ENCODE data around the gene PPP2R3B.

DNA sequence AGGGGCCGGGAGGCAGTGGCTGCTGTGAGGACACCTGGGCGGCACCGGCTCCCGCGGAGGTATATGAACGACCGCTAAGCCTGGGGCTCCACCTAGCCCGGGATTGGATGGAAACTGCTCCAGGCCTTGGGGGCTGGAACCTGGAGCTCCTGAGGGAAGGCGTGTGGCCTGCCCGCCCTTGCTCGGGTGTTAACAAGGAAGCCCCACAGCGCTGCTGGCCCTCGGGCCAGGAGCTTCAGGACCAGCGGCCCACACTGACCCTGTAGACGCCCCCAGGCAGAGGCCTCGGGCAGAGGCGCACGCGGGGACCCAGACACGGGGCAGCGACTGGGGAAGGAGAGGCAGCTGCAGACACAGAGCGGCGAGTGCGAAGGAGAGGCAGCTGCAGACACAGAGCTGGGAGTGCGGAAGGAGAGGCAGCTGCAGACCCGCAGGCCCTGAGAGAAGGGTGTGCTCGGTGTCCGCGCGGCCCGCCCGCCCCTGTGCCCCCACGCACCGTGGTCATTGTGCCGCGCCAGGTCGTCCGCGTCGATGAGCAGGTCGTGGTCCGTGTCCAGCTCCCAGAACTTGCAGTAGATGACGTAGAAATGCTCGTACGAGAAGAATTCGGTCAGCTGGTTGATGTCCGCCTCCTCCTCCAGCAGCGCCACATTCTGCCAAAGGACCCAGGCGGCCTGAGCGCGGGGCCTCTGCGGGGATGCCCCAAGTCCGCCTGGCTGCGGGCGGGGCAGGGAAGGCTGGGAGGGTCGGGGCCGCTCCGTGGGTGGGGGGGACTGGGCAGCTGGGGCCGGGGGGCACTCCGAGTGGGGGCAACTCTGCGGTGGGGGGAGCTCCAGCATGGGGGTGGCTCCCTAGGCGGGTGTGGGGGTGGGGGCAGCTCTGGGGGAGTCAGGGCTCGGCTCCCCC is 41.4 kb downstream of the PPP2R3B start:
- TF ChIP-seq, protein P1, sequence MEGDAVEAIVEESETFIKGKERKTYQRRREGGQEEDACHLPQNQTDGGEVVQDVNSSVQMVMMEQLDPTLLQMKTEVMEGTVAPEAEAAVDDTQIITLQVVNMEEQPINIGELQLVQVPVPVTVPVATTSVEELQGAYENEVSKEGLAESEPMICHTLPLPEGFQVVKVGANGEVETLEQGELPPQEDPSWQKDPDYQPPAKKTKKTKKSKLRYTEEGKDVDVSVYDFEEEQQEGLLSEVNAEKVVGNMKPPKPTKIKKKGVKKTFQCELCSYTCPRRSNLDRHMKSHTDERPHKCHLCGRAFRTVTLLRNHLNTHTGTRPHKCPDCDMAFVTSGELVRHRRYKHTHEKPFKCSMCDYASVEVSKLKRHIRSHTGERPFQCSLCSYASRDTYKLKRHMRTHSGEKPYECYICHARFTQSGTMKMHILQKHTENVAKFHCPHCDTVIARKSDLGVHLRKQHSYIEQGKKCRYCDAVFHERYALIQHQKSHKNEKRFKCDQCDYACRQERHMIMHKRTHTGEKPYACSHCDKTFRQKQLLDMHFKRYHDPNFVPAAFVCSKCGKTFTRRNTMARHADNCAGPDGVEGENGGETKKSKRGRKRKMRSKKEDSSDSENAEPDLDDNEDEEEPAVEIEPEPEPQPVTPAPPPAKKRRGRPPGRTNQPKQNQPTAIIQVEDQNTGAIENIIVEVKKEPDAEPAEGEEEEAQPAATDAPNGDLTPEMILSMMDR (IDR thresholded peaks at IDR 0.05): no peak
- no peak for TF ChIP-seq POLR2A (IDR thresholded peaks at IDR 0.05)
